ENCODE measurements around the gene ABL1.

Gene ABL1

GRCh38 chr9:130869250-130869649 is 34.2 kb downstream of the ABL1 start:
- Histone ChIP-seq H2AFZ (no peak overlapping the region), H3K36me3 (ENCODE audit: control insufficient read depth, insufficient read depth, low read length) (no peaks in the 10 kb centered on the region), H3K9me3 (ENCODE audit: control insufficient read depth, low read length) (no peaks in the 10 kb centered on the region), H3K27ac (no peak overlapping the region), H3K9ac (no peak overlapping the region), H3K4me3 (ENCODE audit: low read depth, low read length) (no peak overlapping the region), H3K4me2 (ENCODE audit: low read length) (no peak overlapping the region), H3K27me3 (ENCODE audit: control insufficient read depth, insufficient read depth, low read length) (no peaks in the 10 kb centered on the region), H3K4me1 (peaks cover 2% of the 10 kb centered on the region), H3K79me2 (peaks cover 10% of the 10 kb centered on the region)
- no peak for TF ChIP-seq CTCF (IDR thresholded peaks at IDR 0.05)

GRCh38 chr9:130870491-130871381 is 35.7 kb downstream of the ABL1 start:
- TF ChIP-seq CTCF (IDR thresholded peaks at IDR 0.05), result no peak
- H3K36me3 ChIP-seq (ENCODE audit: control insufficient read depth, insufficient read depth, low read length), result no peaks in the 10 kb centered on the region
- peak overlapping the region; percentile 43 for H3K4me2 ChIP-seq (ENCODE audit: low read length)
- H3K4me3 ChIP-seq (ENCODE audit: low read depth, low read length), result no peak overlapping the region
- no peaks in the 10 kb centered on the region for H3K27me3 ChIP-seq (ENCODE audit: control insufficient read depth, insufficient read depth, low read length)
- peaks cover 2% of the 10 kb centered on the region for H3K4me1 ChIP-seq
- H3K79me2 ChIP-seq, result peaks cover 10% of the 10 kb centered on the region
- peak overlapping the region; percentile 77 for H3K27ac ChIP-seq
- no peak overlapping the region for H3K9ac ChIP-seq
- H3K9me3 ChIP-seq (ENCODE audit: control insufficient read depth, low read length), result no peaks in the 10 kb centered on the region
- H2AFZ ChIP-seq, result no peak overlapping the region

- peaks cover 2% of the 10 kb centered on the region for H3K4me1 ChIP-seq
- H3K27me3 ChIP-seq (ENCODE audit: control insufficient read depth, insufficient read depth, low read length), result no peaks in the 10 kb centered on the region
- peaks cover 10% of the 10 kb centered on the region for H3K79me2 ChIP-seq
- H3K4me3 ChIP-seq (ENCODE audit: low read depth, low read length), result no peak overlapping the region
- H2AFZ ChIP-seq, result no peak overlapping the region
- no peaks in the 10 kb centered on the region for H3K36me3 ChIP-seq (ENCODE audit: control insufficient read depth, insufficient read depth, low read length)
- no peaks in the 10 kb centered on the region for H3K9me3 ChIP-seq (ENCODE audit: control insufficient read depth, low read length)
- H3K27ac ChIP-seq, result peak overlapping the region; percentile 77
- peak overlapping the region; percentile 43 for H3K4me2 ChIP-seq (ENCODE audit: low read length)
- H3K9ac ChIP-seq, result no peak overlapping the region
- no peak for TF ChIP-seq CTCF (IDR thresholded peaks at IDR 0.05)
These were observed 36.5 kb downstream of the ABL1 start for GRCh38 chr9:130871395-130872062.

- Histone ChIP-seq H3K9ac (no peak overlapping the region), H3K27me3 (ENCODE audit: control insufficient read depth, insufficient read depth, low read length) (no peaks in the 10 kb centered on the region), H3K79me2 (peaks cover 10% of the 10 kb centered on the region), H3K4me3 (ENCODE audit: low read depth, low read length) (no peak overlapping the region), H3K27ac (no peak overlapping the region), H3K4me2 (ENCODE audit: low read length) (no peak overlapping the region), H3K36me3 (ENCODE audit: control insufficient read depth, insufficient read depth, low read length) (no peaks in the 10 kb centered on the region), H3K9me3 (ENCODE audit: control insufficient read depth, low read length) (no peaks in the 10 kb centered on the region), H2AFZ (no peak overlapping the region), H3K4me1 (peaks cover 2% of the 10 kb centered on the region)
- TF ChIP-seq CTCF (IDR thresholded peaks at IDR 0.05), result no peak
These were observed 37.0 kb downstream of the ABL1 start for GRCh38 chr9:130872093-130872492.
